Breast epithelium (tissue), 3 donors: ENCODE results near the gene ZNF79.

Experiments used
- CTCF ChIP-seq, 3 donors: fragments of 450-650 bp; IDR thresholded peaks; one replicate each; pipeline ENCODE4 v1.5.1; 2016 to 2017; ENCODE audit warnings: antibody characterized with exemption in 3 of 3, mild to moderate bottlenecking in 3 of 3, moderate library complexity in 3 of 3
- POLR2A ChIP-seq: fragments of 450-650 bp; IDR thresholded peaks from one replicate; pipeline ENCODE4 v1.6.1; 2016; ENCODE audit warnings: antibody characterized with exemption, mild to moderate bottlenecking, moderate library complexity
- POLR2AphosphoS5 ChIP-seq, 3 donors: sonication (generic); formaldehyde crosslinking; IDR thresholded peaks; one replicate each; pipeline ENCODE4 v1.6.1; 2017; ENCODE audit warnings: antibody characterized with exemption in 3 of 3

GRCh38 chr9:127390248-127390545 lies 34.0 kb upstream of the ZNF79 start:
- TF ChIP-seq POLR2A (no peak), CTCF (IDR thresholded peaks at IDR 0.05) (no peak), POLR2AphosphoS5 (IDR thresholded peaks at IDR 0.05) (no peak)
